BJ (cell line): ENCODE data around the gene SIGMAR1. TPM values are rescaled to one million over a fixed set of nuclear protein-coding genes. Genes with fewer than 3 reads are reported as not detected.

Experiments used
- CTCF ChIA-PET: fragments of 350-600 bp; formaldehyde crosslinking; extraction: SDS; loops from one replicate; lab custom pipeline; 2021; ENCODE audit warnings: antibody characterized with exemption, inconsistent platforms; lab: Yijun Ruan, JAX
- POLR2A ChIA-PET: fragments of 300-600 bp; sonication (Branson Sonifier 250); formaldehyde crosslinking; extraction: SDS; loops from one replicate; lab custom pipeline; 2021; ENCODE audit warnings: antibody characterized with exemption; lab: Charles Lee
- DNase-seq: peaks from one replicate; pipeline ENCODE4 v3.0.0-alpha.2; 2011; ENCODE audit warnings: low read depth
- H3K27me3 ChIP-seq: 2 replicates; pipeline ENCODE4 v1.6.0; 2011; ENCODE audit warnings: low read length; ENCODE audit not compliant: control insufficient read depth, insufficient read depth
- H3K36me3 ChIP-seq: 2 replicates; pipeline ENCODE4 v1.5.1; 2011; ENCODE audit warnings: low read length; ENCODE audit not compliant: control insufficient read depth, insufficient read depth
- H3K4me3 ChIP-seq: 2 replicates; pipeline ENCODE4 v1.5.1; 2011; ENCODE audit warnings: low read depth, mild to moderate bottlenecking, control low read depth, low read length
- polyA plus RNA-seq: library from polyadenylated mRNA; depleted of rRNA; stranded (reverse); fragments of >200 nt; gene quantifications from 2 replicates; pipeline ENCODE4 v1.2.3, GENCODE V29; 2011
- TF ChIP-seq, protein P1 (sequence below): IDR thresholded peaks from 2 replicates; pipeline ENCODE4 v1.5.1; 2011; ENCODE audit warnings: low read depth, mild to moderate bottlenecking, control low read depth, inconsistent platforms, low read length, moderate library complexity; ENCODE audit not compliant: insufficient read depth

The SIGMAR1 gene
- polyA plus RNA-seq, 1 experiment, result 95.5 TPM

DNA sequence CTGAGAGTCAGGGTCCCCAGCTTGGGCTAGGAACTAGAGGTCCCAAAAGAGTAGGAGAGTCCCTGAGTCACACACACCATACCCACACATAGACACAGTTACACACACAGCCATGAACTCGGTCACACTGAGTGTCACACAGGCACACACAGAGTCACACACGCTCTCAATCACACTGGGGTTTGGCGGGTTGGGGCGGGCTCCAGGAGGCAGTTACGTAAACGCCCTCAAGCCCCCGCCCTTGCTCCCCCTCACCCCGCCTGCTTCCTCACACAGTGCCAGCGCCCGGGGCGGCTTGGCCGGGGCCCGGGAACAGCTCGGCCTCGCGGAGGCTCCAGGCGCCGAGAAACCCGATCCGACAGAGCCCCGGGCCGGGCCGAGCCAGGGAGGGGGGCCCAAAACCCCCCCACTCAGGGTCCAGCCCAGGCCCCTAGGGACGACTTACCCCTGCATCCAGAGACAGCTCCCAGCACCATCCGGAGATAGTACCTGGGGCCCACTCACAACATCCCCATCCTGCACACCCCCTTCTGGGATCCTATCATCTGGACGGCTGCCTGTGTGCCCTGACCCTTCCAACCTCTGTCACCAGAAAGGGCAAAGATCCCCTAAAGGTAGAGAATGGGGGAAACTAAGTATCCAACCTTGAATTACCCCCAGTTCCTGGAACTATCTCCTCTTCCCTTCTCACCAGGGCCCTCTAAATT lies 44.5 kb downstream of the SIGMAR1 start:
- ChIA-PET CTCF (interaction anchor here (0.7 to 6.0 kb wide), 12 partner anchors 11 to 258 kb away, joined by 3 to 119 read pairs (median 12); partner anchors contain the start of genes DCTN3 and RPP25L), POLR2A (no interaction called here)
- DNase-seq, result no peak
- TF ChIP-seq, protein P1, sequence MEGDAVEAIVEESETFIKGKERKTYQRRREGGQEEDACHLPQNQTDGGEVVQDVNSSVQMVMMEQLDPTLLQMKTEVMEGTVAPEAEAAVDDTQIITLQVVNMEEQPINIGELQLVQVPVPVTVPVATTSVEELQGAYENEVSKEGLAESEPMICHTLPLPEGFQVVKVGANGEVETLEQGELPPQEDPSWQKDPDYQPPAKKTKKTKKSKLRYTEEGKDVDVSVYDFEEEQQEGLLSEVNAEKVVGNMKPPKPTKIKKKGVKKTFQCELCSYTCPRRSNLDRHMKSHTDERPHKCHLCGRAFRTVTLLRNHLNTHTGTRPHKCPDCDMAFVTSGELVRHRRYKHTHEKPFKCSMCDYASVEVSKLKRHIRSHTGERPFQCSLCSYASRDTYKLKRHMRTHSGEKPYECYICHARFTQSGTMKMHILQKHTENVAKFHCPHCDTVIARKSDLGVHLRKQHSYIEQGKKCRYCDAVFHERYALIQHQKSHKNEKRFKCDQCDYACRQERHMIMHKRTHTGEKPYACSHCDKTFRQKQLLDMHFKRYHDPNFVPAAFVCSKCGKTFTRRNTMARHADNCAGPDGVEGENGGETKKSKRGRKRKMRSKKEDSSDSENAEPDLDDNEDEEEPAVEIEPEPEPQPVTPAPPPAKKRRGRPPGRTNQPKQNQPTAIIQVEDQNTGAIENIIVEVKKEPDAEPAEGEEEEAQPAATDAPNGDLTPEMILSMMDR, result no peak
- Histone ChIP-seq H3K27me3 (peaks cover 39% of the 10 kb centered on the region), H3K4me3 (no peak overlapping the region), H3K36me3 (no peaks in the 10 kb centered on the region)

DNA sequence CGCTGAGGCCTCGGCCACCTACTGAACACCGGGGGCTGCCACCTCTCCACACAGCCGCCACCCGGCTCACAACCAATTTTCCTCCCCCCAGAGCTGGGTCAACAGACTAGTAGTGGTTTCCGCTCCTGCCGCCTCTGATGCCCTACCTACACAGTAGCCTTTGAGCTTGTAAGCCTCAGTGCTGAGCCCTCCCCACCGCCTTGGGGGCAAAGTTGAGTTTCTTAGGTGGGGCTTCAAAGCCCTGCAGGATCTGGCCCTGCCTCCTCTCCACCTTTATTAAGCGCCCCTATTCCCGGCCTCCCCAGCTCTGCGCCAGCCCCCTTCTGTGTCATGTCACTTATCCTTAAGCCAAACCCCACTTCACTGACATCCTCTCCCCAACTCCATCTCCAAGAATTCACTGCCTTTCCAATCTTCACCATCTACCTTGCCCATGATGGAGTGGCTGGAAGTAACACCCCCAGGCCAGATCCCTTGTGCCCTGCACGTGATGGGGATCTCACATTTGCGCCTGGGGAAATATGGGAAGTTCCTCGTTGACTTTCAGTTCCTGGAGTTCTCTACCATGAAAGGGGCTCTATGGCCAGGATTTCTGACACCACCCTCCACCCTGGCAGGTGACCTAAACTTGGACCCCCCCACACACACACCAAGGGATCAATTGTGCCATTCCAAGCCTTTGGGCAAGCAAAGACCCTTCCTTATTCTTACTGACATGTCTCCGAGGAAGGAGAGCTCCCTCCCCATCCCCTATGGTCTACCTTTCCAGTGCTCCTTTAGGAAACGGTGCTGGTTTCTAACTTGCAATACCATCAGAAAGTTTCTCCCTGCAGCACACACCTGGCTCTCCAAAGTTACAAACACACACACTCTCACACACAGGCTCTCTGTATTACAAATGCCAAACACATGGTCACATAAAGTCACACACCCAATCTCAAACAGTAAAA lies 45.4 kb downstream of the SIGMAR1 start:
- no peak for DNase-seq
- CTCF ChIA-PET, result interaction anchor here (0.6 to 6.0 kb wide), 51 partner anchors 8 to 1235 kb away, joined by 3 to 119 read pairs (median 5); partner anchors contain the start of genes DCTN3, GALT, RPP25L and SIGMAR1
- TF ChIP-seq, protein P1, result no peak
- no peak overlapping the region for H3K4me3 ChIP-seq
- H3K27me3 ChIP-seq, result peaks cover 48% of the 10 kb centered on the region
- POLR2A ChIA-PET, result no interaction called here
- H3K36me3 ChIP-seq, result no peaks in the 10 kb centered on the region

DNA sequence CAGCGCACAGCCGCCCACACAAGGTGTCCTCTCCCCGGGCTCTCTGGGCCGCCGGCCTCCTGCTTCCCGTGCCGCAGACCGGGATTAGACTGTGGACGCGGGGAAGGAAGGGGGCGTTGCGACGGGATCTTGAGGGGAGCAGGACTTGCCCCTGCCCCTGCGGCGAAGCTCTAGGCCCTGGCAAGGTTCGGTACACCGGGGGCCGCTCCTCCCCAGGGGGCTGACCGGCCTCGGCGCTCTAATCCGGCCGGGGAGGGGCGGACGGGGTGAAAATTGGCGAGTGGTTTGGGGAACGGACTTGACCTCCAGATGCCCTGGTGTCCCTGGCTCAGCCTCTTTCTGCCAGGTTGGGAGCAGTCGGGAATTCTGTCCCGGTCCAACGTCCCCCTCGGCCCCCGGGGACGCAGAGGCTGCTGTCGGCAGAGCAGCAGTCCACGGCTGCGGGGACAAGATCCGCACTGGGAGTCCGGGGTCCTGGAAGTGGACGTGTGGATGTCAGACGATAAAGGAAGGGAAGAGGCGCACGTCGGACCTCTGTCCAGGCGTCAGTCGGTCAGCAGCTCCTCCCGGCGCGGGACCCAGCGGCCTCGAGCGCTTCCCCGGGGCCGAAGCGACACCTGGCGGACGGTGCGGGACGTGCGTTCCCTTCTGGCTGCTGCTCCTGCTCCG lies 46.2 kb downstream of the SIGMAR1 start:
- DNase-seq, result no peak
- ChIA-PET POLR2A (no interaction called here), CTCF (interaction anchor here (0.6 to 6.0 kb wide), 56 partner anchors 9 to 1236 kb away, joined by 3 to 119 read pairs (median 4); partner anchors contain the start of genes DCTN3, ENHO, GALT and RPP25L)
- no peaks in the 10 kb centered on the region for H3K36me3 ChIP-seq
- peaks cover 54% of the 10 kb centered on the region for H3K27me3 ChIP-seq
- TF ChIP-seq, protein P1, result peak; percentile 93
- H3K4me3 ChIP-seq, result no peak overlapping the region

DNA sequence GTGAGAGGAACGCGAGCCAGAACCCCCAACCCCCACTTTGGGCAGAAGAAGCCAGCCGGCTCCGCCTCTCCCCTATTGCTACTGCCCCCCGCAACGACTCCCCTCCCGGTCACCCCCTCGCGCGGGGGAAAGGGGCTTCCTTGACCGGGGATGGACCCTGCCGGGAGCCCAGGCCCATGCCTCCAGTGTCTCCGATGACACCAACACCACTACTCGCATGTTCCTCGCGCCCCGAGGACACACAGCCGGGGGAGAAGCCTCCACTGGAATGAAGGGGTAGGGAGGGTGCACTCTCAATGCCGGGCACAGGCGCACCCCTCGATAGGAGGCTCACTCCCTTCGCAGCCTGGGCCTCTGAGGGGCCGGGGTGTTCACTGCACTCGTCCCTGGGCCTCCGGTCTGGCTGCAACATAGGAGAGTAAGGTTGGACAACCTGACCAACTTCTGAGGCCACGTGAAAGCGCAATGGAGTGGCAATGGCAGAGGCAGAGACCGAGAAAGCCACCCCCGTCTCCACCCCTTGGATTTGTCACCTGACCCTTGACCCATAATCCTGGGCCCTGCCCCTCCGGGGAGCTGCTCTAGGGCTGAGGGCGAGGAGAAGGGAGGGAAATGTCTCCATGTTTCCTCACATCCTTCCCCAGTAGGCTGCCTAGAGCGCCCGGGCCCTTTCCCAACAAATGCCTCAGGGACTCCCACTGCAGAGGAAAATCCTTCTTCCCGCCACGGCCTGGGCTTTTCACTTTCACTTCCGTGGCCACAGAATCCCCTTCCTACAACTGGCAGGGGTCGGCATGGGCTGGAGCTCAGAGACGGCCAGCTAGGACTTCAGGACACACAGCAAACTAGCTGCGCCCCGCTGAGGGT lies 47.0 kb downstream of the SIGMAR1 start:
- DNase-seq, result no peak
- TF ChIP-seq, protein P1, result no peak
- Histone ChIP-seq H3K27me3 (peaks cover 58% of the 10 kb centered on the region), H3K36me3 (no peaks in the 10 kb centered on the region), H3K4me3 (no peak overlapping the region)
- ChIA-PET POLR2A (no interaction called here), CTCF (interaction anchor here (1.0 to 6.0 kb wide), 23 partner anchors 10 to 258 kb away, joined by 3 to 119 read pairs (median 6); partner anchors contain the start of genes RPP25L and SIGMAR1)
